Activated T-helper 17 cell treated with anti-CD3 and anti-CD28 coated beads, Interleukin-2, amount 50 U/mL, for 72 hours (primary cell): ENCODE results near the gene ALKBH4. TPM values are rescaled to one million over a fixed set of nuclear protein-coding genes. Genes with fewer than 3 reads are reported as not detected.

Experiments used
- ATAC-seq: fragments of 150-1000 bp; cut with Tn5 transposase; replicated peaks from 2 replicates; pipeline ENCODE4 v1.10.0; 2021; ENCODE audit warnings: mild to moderate bottlenecking, moderate library complexity
- H3K27ac Mint-ChIP-seq: one replicate; pipeline ENCODE4 v1.8.0; 2022; ENCODE audit warnings: mixed read lengths
- H3K27me3 Mint-ChIP-seq: one replicate; pipeline ENCODE4 v1.8.0; 2022; ENCODE audit warnings: mixed read lengths
- H3K36me3 Mint-ChIP-seq: one replicate; pipeline ENCODE4 v1.8.0; 2022; ENCODE audit warnings: low read depth, mild to moderate bottlenecking, mixed read lengths
- H3K4me1 Mint-ChIP-seq: one replicate; pipeline ENCODE4 v1.8.0; 2022; ENCODE audit warnings: mixed read lengths
- H3K4me3 Mint-ChIP-seq: one replicate; pipeline ENCODE4 v1.8.0; 2022; ENCODE audit warnings: mild to moderate bottlenecking, mixed read lengths
- H3K9me3 Mint-ChIP-seq: one replicate; pipeline ENCODE4 v1.8.0; 2022; ENCODE audit warnings: mixed read lengths
- total RNA-seq, 2 donors: library from RNA; stranded (reverse); gene quantifications; one replicate each; pipeline ENCODE4 v1.2.3, GENCODE V29; 2022

ALKBH4 gene
- total RNA-seq, 2 donors from 2014 or later = 9.0 to 9.2 TPM

- peak; percentile 6 for ATAC-seq
- Mint-ChIP-seq H3K4me1 (peaks cover 23% of the 10 kb centered on the region), H3K36me3 (peaks cover 41% of the 10 kb centered on the region), H3K27ac (peak overlapping the region; percentile 85), H3K4me3 (peak overlapping the region; percentile 64), H3K9me3 (no peaks in the 10 kb centered on the region), H3K27me3 (no peaks in the 10 kb centered on the region)
These were observed 32.0 kb downstream of the ALKBH4 start for GRCh38 chr7:102432442-102433218.

- H3K4me3 Mint-ChIP-seq = peak overlapping the region; percentile 64
- no peaks in the 10 kb centered on the region for H3K27me3 Mint-ChIP-seq
- no peaks in the 10 kb centered on the region for H3K9me3 Mint-ChIP-seq
- peak overlapping the region; percentile 85 for H3K27ac Mint-ChIP-seq
- H3K4me1 Mint-ChIP-seq = peaks cover 26% of the 10 kb centered on the region
- H3K36me3 Mint-ChIP-seq = peaks cover 42% of the 10 kb centered on the region
- ATAC-seq = peak; percentile 56
These were observed 32.9 kb downstream of the ALKBH4 start for GRCh38 chr7:102431617-102432298.

GRCh38 chr7:102429141-102429899 lies 35.3 kb downstream of the ALKBH4 start:
- no peaks in the 10 kb centered on the region for H3K9me3 Mint-ChIP-seq
- H3K36me3 Mint-ChIP-seq = peaks cover 50% of the 10 kb centered on the region
- peak overlapping the region; percentile 15 for H3K4me3 Mint-ChIP-seq
- no peaks in the 10 kb centered on the region for H3K27me3 Mint-ChIP-seq
- H3K4me1 Mint-ChIP-seq = peaks cover 40% of the 10 kb centered on the region
- H3K27ac Mint-ChIP-seq = peak overlapping the region; percentile 85
- ATAC-seq = no peak

DNA sequence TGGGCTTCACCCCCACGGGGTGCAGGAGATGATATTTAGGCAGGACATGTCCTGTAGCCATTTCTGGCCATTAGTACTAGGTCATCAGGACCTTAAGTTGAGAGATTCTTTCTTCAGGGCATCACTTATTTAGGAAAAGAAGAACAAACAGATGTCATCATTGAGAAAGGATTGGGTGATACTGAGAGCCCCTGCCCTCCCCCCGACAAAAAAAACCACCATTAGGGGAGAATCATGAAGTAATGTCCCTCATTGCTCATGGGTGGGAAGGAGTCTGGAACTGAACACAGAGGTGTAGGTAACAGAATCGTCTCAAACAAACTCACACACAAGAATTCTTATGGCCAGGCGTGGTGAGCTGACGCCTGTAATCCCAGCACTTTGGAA lies 37.7 kb downstream of the ALKBH4 start:
- H3K27ac Mint-ChIP-seq = peak overlapping the region; percentile 100
- H3K9me3 Mint-ChIP-seq = no peaks in the 10 kb centered on the region
- no peak for ATAC-seq
- no peaks in the 10 kb centered on the region for H3K27me3 Mint-ChIP-seq
- H3K4me3 Mint-ChIP-seq = peak overlapping the region; percentile 95
- H3K36me3 Mint-ChIP-seq = peaks cover 63% of the 10 kb centered on the region
- peaks cover 42% of the 10 kb centered on the region for H3K4me1 Mint-ChIP-seq

- Mint-ChIP-seq H3K4me1 (peaks cover 42% of the 10 kb centered on the region), H3K27ac (peak overlapping the region; percentile 100), H3K36me3 (peaks cover 69% of the 10 kb centered on the region), H3K27me3 (no peaks in the 10 kb centered on the region), H3K9me3 (no peaks in the 10 kb centered on the region), H3K4me3 (peak overlapping the region; percentile 95)
- ATAC-seq = peak; percentile 83
These were observed 38.2 kb downstream of the ALKBH4 start for GRCh38 chr7:102426268-102427018.

GRCh38 chr7:102425639-102426267 lies 38.9 kb downstream of the ALKBH4 start:
- peaks cover 76% of the 10 kb centered on the region for H3K36me3 Mint-ChIP-seq
- H3K27me3 Mint-ChIP-seq = no peaks in the 10 kb centered on the region
- peak; percentile 85 for ATAC-seq
- H3K4me1 Mint-ChIP-seq = peaks cover 46% of the 10 kb centered on the region
- no peaks in the 10 kb centered on the region for H3K9me3 Mint-ChIP-seq
- peak overlapping the region; percentile 100 for H3K27ac Mint-ChIP-seq
- peak overlapping the region; percentile 95 for H3K4me3 Mint-ChIP-seq

- no peak for ATAC-seq
- Mint-ChIP-seq H3K4me1 (peaks cover 42% of the 10 kb centered on the region), H3K27me3 (no peaks in the 10 kb centered on the region), H3K4me3 (peak overlapping the region; percentile 95), H3K9me3 (no peaks in the 10 kb centered on the region), H3K36me3 (peaks cover 85% of the 10 kb centered on the region), H3K27ac (peak overlapping the region; percentile 100)
These were observed 39.9 kb downstream of the ALKBH4 start for GRCh38 chr7:102424787-102425218.

DNA sequence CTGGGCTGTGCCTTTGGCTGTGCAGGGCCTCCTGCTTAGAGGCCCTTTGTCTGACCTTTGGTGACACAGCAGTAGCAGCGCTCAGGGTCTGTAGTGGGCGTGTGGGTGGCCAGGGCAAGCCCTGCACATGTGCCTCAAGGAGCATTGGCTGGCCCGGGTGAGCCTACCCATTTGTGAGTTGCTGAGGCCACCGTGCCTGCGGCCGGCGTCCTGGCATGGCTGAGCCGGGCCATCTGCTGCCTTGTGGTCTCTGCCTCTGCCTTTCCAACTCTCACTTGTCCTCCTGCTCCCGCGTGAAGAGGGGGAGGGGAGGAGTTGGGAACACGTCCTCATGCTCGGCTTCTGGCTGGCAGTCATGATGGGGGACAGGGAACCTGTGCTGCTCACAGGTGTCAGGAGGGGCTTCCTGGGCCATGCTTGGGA lies 40.5 kb downstream of the ALKBH4 start:
- H3K36me3 Mint-ChIP-seq = peaks cover 86% of the 10 kb centered on the region

DNA sequence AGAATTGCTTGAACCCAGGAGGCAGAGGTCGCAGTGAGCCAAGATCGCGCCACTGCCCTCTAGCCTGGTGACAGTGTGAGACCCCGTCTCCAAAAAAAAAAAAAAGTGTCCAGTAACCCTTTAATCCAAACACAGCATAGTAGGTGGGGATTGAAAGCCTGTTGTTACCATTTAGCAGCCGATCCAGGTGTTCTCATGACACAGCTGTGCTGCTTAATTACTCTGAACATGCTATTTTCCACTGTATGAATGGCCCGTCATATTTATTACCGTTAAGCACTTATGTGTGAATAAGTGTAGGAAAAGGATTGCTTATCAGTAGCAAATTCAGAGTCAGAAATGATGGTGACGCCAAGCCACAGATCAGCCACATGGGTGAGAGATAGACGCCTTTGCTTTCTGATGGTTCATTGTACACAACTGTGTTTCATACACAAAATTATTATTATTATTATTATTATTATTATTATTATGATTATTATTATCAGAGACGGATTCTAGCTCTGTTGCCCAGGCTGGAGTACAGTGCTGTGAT lies 42.9 kb downstream of the ALKBH4 start:
- Mint-ChIP-seq H3K9me3 (no peaks in the 10 kb centered on the region), H3K4me3 (no peak overlapping the region), H3K27me3 (no peaks in the 10 kb centered on the region), H3K4me1 (peaks cover 43% of the 10 kb centered on the region), H3K27ac (no peak overlapping the region), H3K36me3 (peaks cover 93% of the 10 kb centered on the region)
- ATAC-seq = no peak

More for the DNA sequence above, 40.5 kb downstream of the ALKBH4 start:
- Mint-ChIP-seq H3K9me3 (no peaks in the 10 kb centered on the region), H3K4me3 (peak overlapping the region; percentile 95), H3K4me1 (peaks cover 35% of the 10 kb centered on the region), H3K27ac (peak overlapping the region; percentile 100), H3K27me3 (no peaks in the 10 kb centered on the region)
- no peak for ATAC-seq

DNA sequence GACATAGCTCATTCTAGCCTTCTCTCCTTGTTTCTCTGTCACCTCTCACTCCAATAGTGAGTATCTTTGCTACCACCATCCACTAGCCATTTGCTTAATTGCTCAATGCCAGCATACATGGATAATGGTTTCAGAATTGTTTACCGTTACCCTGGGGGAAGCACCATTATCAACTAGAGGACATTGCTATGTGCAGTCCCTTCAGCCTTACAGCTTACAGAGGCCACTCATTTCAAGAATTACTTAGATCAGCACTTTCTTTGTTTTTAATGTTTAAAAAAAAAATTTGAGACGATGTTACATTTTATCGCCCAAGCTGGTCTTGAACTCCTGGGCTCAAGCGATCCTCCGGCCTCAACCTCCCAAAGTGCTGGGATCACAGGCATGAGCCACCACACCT lies 46.1 kb downstream of the ALKBH4 start:
- Mint-ChIP-seq H3K9me3 (no peaks in the 10 kb centered on the region), H3K27ac (peak overlapping the region; percentile 19), H3K36me3 (peaks cover 93% of the 10 kb centered on the region), H3K4me1 (peaks cover 34% of the 10 kb centered on the region), H3K27me3 (no peaks in the 10 kb centered on the region), H3K4me3 (no peak overlapping the region)
- peak; percentile 28 for ATAC-seq

DNA sequence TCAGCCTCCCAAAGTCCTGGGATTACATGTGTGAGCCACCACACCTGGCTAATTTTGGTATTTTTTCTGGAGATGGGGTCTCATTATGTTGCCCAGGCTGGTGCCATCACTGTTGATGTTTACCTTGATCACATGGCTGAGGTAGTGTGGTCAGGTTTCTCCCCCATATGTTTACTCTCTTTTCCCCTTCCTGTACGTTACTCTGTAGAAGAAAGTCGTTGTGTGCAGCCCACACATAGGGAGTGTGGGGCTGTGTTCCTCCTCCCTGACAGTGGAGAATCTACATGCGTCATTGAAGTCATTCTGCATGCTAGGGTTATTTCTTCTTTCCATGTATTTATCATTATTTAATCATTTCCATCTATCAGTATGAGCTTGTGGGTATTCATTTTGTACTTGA lies 47.6 kb downstream of the ALKBH4 start:
- Mint-ChIP-seq H3K36me3 (peaks cover 98% of the 10 kb centered on the region), H3K27me3 (no peaks in the 10 kb centered on the region), H3K27ac (peak overlapping the region; percentile 93), H3K4me1 (peaks cover 34% of the 10 kb centered on the region), H3K9me3 (no peaks in the 10 kb centered on the region), H3K4me3 (peak overlapping the region; percentile 70)
- ATAC-seq = peak; percentile 37

DNA sequence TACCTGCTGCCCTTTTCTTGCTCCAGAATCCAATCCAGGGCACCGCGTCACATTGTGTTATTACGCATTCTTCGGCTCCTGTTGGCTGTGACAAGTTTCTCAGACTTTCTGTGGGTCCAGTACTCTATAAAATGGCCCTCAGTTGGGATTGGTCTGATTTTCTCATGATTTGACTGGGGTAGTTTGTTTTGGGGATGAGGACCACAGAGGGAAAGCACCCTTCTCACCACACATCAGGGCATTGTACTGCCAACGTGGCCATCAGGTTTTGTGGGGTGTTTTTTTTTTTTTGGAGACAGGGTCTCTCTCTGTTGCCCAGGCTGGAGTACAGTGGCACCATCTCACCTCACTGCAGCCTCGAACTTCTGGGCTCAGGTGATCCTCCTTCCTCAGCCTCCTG lies 48.3 kb downstream of the ALKBH4 start:
- Mint-ChIP-seq H3K36me3 (peaks cover 98% of the 10 kb centered on the region), H3K4me1 (peaks cover 34% of the 10 kb centered on the region), H3K9me3 (no peaks in the 10 kb centered on the region), H3K27ac (peak overlapping the region; percentile 93), H3K4me3 (peak overlapping the region; percentile 70), H3K27me3 (no peaks in the 10 kb centered on the region)
- peak; percentile 29 for ATAC-seq

DNA sequence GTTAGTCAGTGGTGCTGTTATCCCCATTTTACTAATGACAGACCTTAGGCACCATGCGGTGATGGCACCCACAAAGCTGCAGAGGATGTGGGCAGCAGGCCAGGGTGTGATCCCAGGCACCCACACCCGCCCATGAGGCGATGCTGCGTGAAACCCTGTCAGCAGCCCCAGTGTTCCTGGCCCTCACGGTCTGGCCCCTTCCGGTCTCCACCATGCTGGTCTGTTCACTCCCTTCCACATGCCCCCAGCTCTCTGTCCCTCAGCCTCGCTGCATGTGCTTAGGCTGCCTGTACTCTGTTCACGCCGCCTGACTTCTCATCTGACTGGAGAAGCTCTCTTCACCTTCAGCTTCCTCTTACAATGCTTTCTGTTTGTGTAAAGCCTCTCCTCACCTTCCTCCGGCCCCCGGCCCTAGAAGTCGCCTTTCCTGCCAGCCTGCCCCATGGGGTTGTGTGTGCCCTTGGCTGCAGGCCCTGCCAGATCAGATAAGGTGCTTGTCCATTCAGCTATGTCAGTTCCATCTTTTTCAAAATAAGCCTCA lies 48.9 kb downstream of the ALKBH4 start:
- peaks cover 98% of the 10 kb centered on the region for H3K36me3 Mint-ChIP-seq

More for the DNA sequence above, 48.9 kb downstream of the ALKBH4 start:
- Mint-ChIP-seq H3K4me1 (peaks cover 30% of the 10 kb centered on the region), H3K4me3 (peak overlapping the region; percentile 70), H3K9me3 (no peaks in the 10 kb centered on the region), H3K27me3 (no peaks in the 10 kb centered on the region), H3K27ac (peak overlapping the region; percentile 93)
- peak; percentile 84 for ATAC-seq
